Measurements from ENCODE around the gene SLC35G2.

DNA sequence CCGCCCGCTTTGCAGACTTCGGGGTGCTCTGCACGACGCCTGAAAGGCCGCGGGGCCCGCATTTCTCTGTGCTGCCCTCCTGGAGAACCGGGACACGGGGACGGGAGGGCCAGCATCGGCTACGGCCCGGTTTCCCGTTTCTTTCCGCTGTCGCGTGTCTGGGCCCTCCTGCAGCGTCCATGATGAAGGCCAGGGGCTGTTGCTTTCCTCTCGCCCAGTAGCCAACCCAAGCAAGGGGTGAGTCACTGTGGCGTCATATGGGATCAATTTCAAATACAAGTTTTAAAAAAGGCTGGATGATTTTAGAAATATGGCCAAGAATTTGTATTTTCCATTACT is 435 bp downstream of the SLC35G2 start:
- TF ChIP-seq EZH2 (IDR thresholded peaks at IDR 0.05; ENCODE audit: borderline replicate concordance, low read depth, low read length, severe bottlenecking) (no peak), CTCF (IDR thresholded peaks at IDR 0.05; ENCODE audit: borderline replicate concordance, extremely low read depth, low read length, poor library complexity, severe bottlenecking) (no peak)

Data from DND-41 (cell line).